PFSK-1 (cell line): ENCODE results near the gene MGAT5.

Experiments used
- POLR2AphosphoS5 ChIP-seq: IDR thresholded peaks from 2 replicates; pipeline ENCODE4 v1.6.1; 2012; ENCODE audit warnings: low read depth, mild to moderate bottlenecking, control low read depth, low read length, moderate library complexity
- TAF1 ChIP-seq: IDR thresholded peaks from 2 replicates; pipeline ENCODE4 v1.6.1; 2012; ENCODE audit warnings: low read length, control low read depth, borderline replicate concordance; ENCODE audit not compliant: insufficient read depth

- TF ChIP-seq TAF1 (no peak), POLR2AphosphoS5 (no peak)
Observed at GRCh38 chr2:134300585-134300984, 46.7 kb downstream of the MGAT5 start.
